LNCaP clone FGC (cell line): ENCODE results near the gene MED15.

Experiments
- DNase-seq: peaks from one replicate; pipeline ENCODE4 v3.0.0-alpha.2; 2011; ENCODE audit warnings: low read depth
- H3K4me3 ChIP-seq: 2 replicates; pipeline ENCODE4 v1.5.1; 2011; ENCODE audit warnings: mild to moderate bottlenecking, low read depth, low read length, control low read depth
- TF ChIP-seq, protein P1 (sequence below): IDR thresholded peaks from 2 replicates; pipeline ENCODE4 v1.5.1; 2012; ENCODE audit warnings: mild to moderate bottlenecking; ENCODE audit not compliant: control insufficient read depth, insufficient read depth; ENCODE audit errors: extremely low read depth

Gene MED15

DNA sequence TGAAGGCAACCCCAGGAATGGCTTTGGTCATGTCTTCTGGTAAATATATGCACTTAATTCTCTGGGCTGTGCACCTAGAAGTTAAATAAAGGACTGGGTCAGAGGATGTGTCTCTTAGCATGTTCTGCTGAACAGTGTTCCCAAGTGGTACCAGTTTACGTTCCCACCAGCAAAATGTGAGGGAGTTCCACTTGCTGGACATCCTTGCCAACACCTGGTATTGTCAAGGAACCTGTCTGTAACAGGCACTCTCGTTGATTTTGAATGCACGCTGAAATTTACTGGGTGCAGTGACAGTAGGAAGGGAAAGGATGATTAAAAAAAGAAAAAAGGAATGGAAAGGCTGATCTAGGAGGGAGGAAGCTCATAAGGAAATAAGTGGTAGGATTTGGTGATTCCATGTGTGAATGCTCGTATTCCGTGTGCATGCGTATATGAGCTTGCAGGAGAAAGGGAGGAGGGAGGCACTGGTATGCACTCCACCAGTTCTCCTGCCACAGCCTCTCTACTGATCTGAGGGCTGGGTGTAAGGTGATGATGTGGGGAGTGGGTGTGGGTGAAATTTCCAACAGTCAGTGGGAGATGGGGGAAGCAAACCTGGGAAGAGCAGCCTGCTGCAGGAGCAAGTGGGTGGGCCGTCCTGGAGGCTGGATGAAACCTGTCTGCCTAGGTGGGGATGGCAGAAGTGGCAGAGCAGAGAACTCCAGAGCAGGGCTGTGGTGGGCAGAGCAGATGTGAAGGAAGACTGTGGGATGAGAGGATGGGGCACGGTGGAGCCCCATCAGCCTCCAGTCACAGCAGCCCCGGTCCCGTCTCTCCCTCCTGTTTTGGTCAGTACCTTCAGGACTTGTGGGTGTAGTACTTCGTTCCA lies 15.0 kb downstream of the MED15 start:
- no peak for DNase-seq
- TF ChIP-seq, protein P1, sequence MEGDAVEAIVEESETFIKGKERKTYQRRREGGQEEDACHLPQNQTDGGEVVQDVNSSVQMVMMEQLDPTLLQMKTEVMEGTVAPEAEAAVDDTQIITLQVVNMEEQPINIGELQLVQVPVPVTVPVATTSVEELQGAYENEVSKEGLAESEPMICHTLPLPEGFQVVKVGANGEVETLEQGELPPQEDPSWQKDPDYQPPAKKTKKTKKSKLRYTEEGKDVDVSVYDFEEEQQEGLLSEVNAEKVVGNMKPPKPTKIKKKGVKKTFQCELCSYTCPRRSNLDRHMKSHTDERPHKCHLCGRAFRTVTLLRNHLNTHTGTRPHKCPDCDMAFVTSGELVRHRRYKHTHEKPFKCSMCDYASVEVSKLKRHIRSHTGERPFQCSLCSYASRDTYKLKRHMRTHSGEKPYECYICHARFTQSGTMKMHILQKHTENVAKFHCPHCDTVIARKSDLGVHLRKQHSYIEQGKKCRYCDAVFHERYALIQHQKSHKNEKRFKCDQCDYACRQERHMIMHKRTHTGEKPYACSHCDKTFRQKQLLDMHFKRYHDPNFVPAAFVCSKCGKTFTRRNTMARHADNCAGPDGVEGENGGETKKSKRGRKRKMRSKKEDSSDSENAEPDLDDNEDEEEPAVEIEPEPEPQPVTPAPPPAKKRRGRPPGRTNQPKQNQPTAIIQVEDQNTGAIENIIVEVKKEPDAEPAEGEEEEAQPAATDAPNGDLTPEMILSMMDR: no peak

GRCh38 chr22:20523086-20523983 lies 15.9 kb downstream of the MED15 start:
- H3K4me3 ChIP-seq: no peak overlapping the region
- TF ChIP-seq, protein P1: no peak
- no peak for DNase-seq

More for the DNA sequence above, 15.0 kb downstream of the MED15 start:
- no peak overlapping the region for H3K4me3 ChIP-seq

DNA sequence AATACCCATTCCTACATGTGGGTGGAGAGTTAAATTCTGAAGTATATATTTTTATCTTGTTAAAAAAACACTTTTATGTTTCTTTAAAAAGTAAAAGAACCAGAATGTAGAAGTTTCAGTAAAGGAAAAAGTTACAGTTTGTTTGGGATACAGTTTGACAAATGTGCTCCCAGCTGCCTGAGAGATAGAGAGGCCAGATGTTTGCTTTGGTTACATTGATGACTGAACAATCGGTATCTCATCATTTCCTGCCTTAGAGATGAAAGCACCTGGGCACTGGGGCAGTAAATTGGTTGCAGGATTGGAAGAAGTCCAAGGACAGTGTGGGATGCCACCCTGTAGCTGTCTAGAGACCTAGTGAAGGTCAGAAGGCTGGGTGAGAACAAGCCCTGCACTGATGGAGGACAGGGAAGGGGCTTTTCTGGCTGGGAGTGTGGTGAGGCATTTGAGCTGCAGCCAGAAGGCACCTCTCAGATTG lies 16.6 kb downstream of the MED15 start:
- DNase-seq: no peak
- TF ChIP-seq, protein P1: no peak
- H3K4me3 ChIP-seq: no peak overlapping the region

DNA sequence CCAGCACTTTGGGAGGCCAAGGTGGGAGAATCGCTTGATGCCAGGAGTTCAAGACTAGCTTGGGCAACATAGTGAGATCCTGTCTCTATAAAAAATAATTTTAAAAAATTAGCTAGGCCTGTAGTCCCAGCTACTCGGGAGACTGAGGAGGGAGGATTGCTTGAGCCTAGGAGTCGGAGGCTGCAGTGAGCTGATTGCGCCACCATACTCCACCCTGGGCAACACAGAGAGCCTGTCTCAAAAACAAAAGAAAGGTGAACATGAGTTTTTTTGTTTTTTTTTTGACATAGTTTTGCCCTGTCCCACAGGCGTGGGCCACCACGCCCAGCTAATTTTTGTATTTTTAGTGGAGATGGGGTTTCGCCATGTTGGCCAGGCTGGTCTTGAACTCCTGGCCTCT lies 17.6 kb downstream of the MED15 start:
- H3K4me3 ChIP-seq: no peak overlapping the region
- TF ChIP-seq, protein P1: no peak
- DNase-seq: no peak

GRCh38 chr22:20526305-20526627 lies 18.9 kb downstream of the MED15 start:
- DNase-seq: no peak
- TF ChIP-seq, protein P1: no peak
- no peak overlapping the region for H3K4me3 ChIP-seq

GRCh38 chr22:20526628-20527355 lies 19.4 kb downstream of the MED15 start:
- no peak overlapping the region for H3K4me3 ChIP-seq
- no peak for DNase-seq
- TF ChIP-seq, protein P1: no peak
